HG02759 (cell line): Measurements from ENCODE around the gene APOBR.

Experiments used
- ATAC-seq: cut with Tn5 transposase; IDR thresholded peaks from one replicate; pipeline ENCODE4 v1.9.1; 2021; ENCODE audit warnings: mild to moderate bottlenecking, moderate library complexity; ENCODE audit not compliant: unreplicated experiment

Gene APOBR

GRCh38 chr16:28548306-28548802 is 53.9 kb downstream of the APOBR start:
- no peak for ATAC-seq
